ENCODE results near the gene COPB1. TPM values are rescaled to one million over a fixed set of nuclear protein-coding genes. Genes with fewer than 3 reads are reported as not detected.
A peak's percentile ranks its signal among the peaks of the same experiment; 100 is the strongest.

COPB1 gene
- polyA plus RNA-seq, 1 donor from 2014 or later = 157 TPM

DNA sequence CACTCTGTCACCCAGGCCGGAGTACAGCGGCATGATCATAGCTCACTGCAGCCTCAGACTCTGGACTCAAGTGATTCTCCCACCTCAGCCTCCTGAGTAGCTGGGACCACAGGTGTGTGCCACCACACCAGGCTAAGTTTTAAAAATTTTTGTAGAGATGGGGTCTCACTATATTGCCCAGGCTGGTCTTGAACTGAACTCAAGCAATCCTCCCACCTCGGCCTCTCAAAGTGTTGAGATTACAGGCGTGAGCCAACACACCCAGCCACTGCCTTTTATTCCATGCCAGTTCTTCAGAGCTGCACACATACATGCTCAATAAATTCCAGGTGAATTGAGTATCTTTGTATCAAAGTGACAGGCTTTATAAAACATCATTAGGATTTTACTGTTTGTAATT, 2.4 kb upstream of the COPB1 start:
- TF ChIP-seq RAD21 (conservative IDR thresholded peaks at IDR 0.05) = no peak
- no peaks in the 10 kb centered on the region for H3K27me3 ChIP-seq (ENCODE audit: insufficient read depth, low read depth, low read length)
- no peak overlapping the region for H3K4me3 ChIP-seq (ENCODE audit: low read length)
- no peaks in the 10 kb centered on the region for H3K9me2 ChIP-seq (ENCODE audit: insufficient read depth, low read length)
- no peaks in the 10 kb centered on the region for H3F3A ChIP-seq (ENCODE audit: insufficient read depth, low read length, poor library complexity, severe bottlenecking)
- H3K79me2 ChIP-seq (replicated peaks; ENCODE audit: insufficient read depth, low read length) = peaks cover 19% of the 10 kb centered on the region
- no peak overlapping the region for H2AFZ ChIP-seq (ENCODE audit: low read depth, low read length)
- no peaks in the 10 kb centered on the region for H3K9me3 ChIP-seq (ENCODE audit: low read length)
- no peak overlapping the region for H3K27ac ChIP-seq (ENCODE audit: low read length)
- peaks cover 7% of the 10 kb centered on the region for H3K36me3 ChIP-seq (ENCODE audit: insufficient read depth, low read length)
- no peak overlapping the region for H3K9ac ChIP-seq (ENCODE audit: low read length)
- H3K4me2 ChIP-seq (ENCODE audit: low read length) = no peak overlapping the region
- H4K20me1 ChIP-seq (ENCODE audit: insufficient read depth) = no peaks in the 10 kb centered on the region

DNA sequence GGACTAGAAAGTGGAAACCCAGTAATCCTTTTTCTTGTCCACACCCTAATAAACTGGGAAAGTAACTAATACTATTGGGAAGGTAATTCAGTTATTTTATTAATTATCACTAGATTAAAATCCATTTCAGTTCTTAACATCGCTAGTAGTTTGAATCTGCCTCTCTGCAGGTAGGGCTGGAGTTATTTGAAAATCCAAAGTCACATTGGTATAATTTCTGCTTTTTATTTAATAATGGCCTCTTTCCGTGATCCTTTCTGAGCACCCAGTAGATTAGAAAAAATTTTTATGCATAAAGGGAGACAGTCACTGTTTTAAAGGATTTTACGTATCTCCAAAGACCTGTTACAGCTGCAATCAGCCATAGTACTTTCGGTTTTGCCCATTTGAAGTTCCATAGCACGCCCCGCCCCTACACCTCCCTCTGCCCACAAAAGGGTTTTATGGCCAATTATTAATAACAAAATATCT, 605 bp upstream of the COPB1 start:
- H3K27me3 ChIP-seq (ENCODE audit: insufficient read depth, low read depth, low read length) = no peaks in the 10 kb centered on the region
- peaks cover 19% of the 10 kb centered on the region for H3K79me2 ChIP-seq (replicated peaks; ENCODE audit: insufficient read depth, low read length)
- H3K27ac ChIP-seq (ENCODE audit: low read length) = peak overlapping the region; percentile 90
- peak overlapping the region; percentile 92 for H3K9ac ChIP-seq (ENCODE audit: low read length)
- peaks cover 7% of the 10 kb centered on the region for H3K36me3 ChIP-seq (ENCODE audit: insufficient read depth, low read length)
- no peaks in the 10 kb centered on the region for H4K20me1 ChIP-seq (ENCODE audit: insufficient read depth)
- TF ChIP-seq SMC3 (conservative IDR thresholded peaks at IDR 0.05; ENCODE audit: poor library complexity) = no peak
- TF ChIP-seq TAF1 (IDR thresholded peaks at IDR 0.05; ENCODE audit: low read depth) = no peak
- no peak for TF ChIP-seq MXI1 (conservative IDR thresholded peaks at IDR 0.05; ENCODE audit: poor library complexity, severe bottlenecking)
- no peak for TF ChIP-seq RAD21 (conservative IDR thresholded peaks at IDR 0.05)
- TF ChIP-seq, protein P1, sequence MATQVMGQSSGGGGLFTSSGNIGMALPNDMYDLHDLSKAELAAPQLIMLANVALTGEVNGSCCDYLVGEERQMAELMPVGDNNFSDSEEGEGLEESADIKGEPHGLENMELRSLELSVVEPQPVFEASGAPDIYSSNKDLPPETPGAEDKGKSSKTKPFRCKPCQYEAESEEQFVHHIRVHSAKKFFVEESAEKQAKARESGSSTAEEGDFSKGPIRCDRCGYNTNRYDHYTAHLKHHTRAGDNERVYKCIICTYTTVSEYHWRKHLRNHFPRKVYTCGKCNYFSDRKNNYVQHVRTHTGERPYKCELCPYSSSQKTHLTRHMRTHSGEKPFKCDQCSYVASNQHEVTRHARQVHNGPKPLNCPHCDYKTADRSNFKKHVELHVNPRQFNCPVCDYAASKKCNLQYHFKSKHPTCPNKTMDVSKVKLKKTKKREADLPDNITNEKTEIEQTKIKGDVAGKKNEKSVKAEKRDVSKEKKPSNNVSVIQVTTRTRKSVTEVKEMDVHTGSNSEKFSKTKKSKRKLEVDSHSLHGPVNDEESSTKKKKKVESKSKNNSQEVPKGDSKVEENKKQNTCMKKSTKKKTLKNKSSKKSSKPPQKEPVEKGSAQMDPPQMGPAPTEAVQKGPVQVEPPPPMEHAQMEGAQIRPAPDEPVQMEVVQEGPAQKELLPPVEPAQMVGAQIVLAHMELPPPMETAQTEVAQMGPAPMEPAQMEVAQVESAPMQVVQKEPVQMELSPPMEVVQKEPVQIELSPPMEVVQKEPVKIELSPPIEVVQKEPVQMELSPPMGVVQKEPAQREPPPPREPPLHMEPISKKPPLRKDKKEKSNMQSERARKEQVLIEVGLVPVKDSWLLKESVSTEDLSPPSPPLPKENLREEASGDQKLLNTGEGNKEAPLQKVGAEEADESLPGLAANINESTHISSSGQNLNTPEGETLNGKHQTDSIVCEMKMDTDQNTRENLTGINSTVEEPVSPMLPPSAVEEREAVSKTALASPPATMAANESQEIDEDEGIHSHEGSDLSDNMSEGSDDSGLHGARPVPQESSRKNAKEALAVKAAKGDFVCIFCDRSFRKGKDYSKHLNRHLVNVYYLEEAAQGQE (IDR thresholded peaks at IDR 0.05; ENCODE audit: borderline replicate concordance) = no peak
- no peak for TF ChIP-seq POLR2AphosphoS5 (IDR thresholded peaks at IDR 0.05)
- TF ChIP-seq EP300 (conservative IDR thresholded peaks at IDR 0.05; ENCODE audit: poor library complexity, severe bottlenecking) = no peak
- TF ChIP-seq, protein P2, sequence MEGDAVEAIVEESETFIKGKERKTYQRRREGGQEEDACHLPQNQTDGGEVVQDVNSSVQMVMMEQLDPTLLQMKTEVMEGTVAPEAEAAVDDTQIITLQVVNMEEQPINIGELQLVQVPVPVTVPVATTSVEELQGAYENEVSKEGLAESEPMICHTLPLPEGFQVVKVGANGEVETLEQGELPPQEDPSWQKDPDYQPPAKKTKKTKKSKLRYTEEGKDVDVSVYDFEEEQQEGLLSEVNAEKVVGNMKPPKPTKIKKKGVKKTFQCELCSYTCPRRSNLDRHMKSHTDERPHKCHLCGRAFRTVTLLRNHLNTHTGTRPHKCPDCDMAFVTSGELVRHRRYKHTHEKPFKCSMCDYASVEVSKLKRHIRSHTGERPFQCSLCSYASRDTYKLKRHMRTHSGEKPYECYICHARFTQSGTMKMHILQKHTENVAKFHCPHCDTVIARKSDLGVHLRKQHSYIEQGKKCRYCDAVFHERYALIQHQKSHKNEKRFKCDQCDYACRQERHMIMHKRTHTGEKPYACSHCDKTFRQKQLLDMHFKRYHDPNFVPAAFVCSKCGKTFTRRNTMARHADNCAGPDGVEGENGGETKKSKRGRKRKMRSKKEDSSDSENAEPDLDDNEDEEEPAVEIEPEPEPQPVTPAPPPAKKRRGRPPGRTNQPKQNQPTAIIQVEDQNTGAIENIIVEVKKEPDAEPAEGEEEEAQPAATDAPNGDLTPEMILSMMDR (IDR thresholded peaks at IDR 0.05; ENCODE audit: poor library complexity, severe bottlenecking) = no peak
- no peak for TF ChIP-seq EZH2 (IDR thresholded peaks at IDR 0.05; ENCODE audit: borderline replicate concordance, insufficient read depth, low read length, poor library complexity, severe bottlenecking)
- peak overlapping the region; percentile 71 for H2AFZ ChIP-seq (ENCODE audit: low read depth, low read length)
- no peaks in the 10 kb centered on the region for H3K9me2 ChIP-seq (ENCODE audit: insufficient read depth, low read length)
- H3K4me3 ChIP-seq (ENCODE audit: low read length) = peak overlapping the region; percentile 86
- H3K4me2 ChIP-seq (ENCODE audit: low read length) = peak overlapping the region; percentile 89
- H3K9me3 ChIP-seq (ENCODE audit: low read length) = no peaks in the 10 kb centered on the region
- H3F3A ChIP-seq (ENCODE audit: insufficient read depth, low read length, poor library complexity, severe bottlenecking) = no peaks in the 10 kb centered on the region

DNA sequence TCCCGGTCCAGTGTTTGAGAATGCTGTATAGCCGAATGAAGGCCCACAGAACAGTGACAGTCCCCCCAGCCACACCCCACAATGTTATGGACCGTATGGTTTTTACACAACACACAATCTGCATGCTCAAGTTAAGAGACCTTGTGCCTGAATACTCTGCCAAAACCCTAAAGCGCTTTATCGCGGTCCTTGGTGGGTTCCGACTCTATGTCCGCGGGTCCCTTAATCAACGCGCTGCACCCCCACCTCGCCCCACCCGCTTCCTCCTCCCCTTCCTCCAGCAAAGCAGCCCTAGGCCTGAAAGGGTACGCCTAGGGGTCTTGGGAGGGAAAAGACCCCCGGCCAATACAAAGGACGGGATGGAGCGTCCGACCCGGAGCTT, 442 bp downstream of the COPB1 start:
- Histone ChIP-seq H3K27ac (ENCODE audit: low read length) (peak overlapping the region; percentile 90), H3K9me2 (ENCODE audit: insufficient read depth, low read length) (no peaks in the 10 kb centered on the region), H3K4me2 (ENCODE audit: low read length) (peak overlapping the region; percentile 47), H3K79me2 (replicated peaks; ENCODE audit: insufficient read depth, low read length) (peaks cover 19% of the 10 kb centered on the region), H3K36me3 (ENCODE audit: insufficient read depth, low read length) (peaks cover 9% of the 10 kb centered on the region), H3F3A (ENCODE audit: insufficient read depth, low read length, poor library complexity, severe bottlenecking) (no peaks in the 10 kb centered on the region), H2AFZ (ENCODE audit: low read depth, low read length) (peak overlapping the region; percentile 62), H3K9me3 (ENCODE audit: low read length) (no peaks in the 10 kb centered on the region), H4K20me1 (ENCODE audit: insufficient read depth) (no peaks in the 10 kb centered on the region), H3K27me3 (ENCODE audit: insufficient read depth, low read depth, low read length) (no peaks in the 10 kb centered on the region), H3K9ac (ENCODE audit: low read length) (peak overlapping the region; percentile 92), H3K4me3 (ENCODE audit: low read length) (peak overlapping the region; percentile 86)
- TF ChIP-seq EZH2 (IDR thresholded peaks at IDR 0.05; ENCODE audit: borderline replicate concordance, insufficient read depth, low read length, poor library complexity, severe bottlenecking) = no peak
- TF ChIP-seq SMC3 (conservative IDR thresholded peaks at IDR 0.05; ENCODE audit: poor library complexity) = no peak
- TF ChIP-seq RAD21 (conservative IDR thresholded peaks at IDR 0.05) = no peak
- TF ChIP-seq, protein P1 (IDR thresholded peaks at IDR 0.05; ENCODE audit: borderline replicate concordance) = no peak
- TF ChIP-seq EP300 (conservative IDR thresholded peaks at IDR 0.05; ENCODE audit: poor library complexity, severe bottlenecking) = no peak
- TF ChIP-seq MXI1 (conservative IDR thresholded peaks at IDR 0.05; ENCODE audit: poor library complexity, severe bottlenecking) = no peak
- no peak for TF ChIP-seq POLR2AphosphoS5 (IDR thresholded peaks at IDR 0.05)

Data from neural cell (in vitro differentiated cells).